ENCODE results near the gene TNFRSF19. TPM values are rescaled to one million over a fixed set of nuclear protein-coding genes. Genes with fewer than 3 reads are reported as not detected.

The TNFRSF19 gene
- total and polyA plus RNA-seq, 10 of the 15 experiments (the other 5 are each of a cell fraction or from before 2014, with no cell fraction given), result 16.4 to 46.2 (median 35.4) TPM

GRCh38 chr13:23631311-23632047 is 61.3 kb downstream of the TNFRSF19 start (continued):
- TF ChIP-seq CBX5 (IDR thresholded peaks at IDR 0.05; ENCODE audit: low read depth) (no peak), CEBPZ (IDR thresholded peaks at IDR 0.05; ENCODE audit: low read depth, low read length) (no peak), CBX3 (IDR thresholded peaks at IDR 0.05; ENCODE audit: borderline replicate concordance, low read depth) (no peak), TBL1XR1 (IDR thresholded peaks at IDR 0.05; ENCODE audit: low read depth, low read length) (no peak), SMAD5 (IDR thresholded peaks at IDR 0.05; ENCODE audit: low read depth) (no peak), HCFC1 (IDR thresholded peaks at IDR 0.05; ENCODE audit: low read length) (no peak), BHLHE40 (IDR thresholded peaks at IDR 0.05; ENCODE audit: borderline replicate concordance in 1 of 2, low read depth in 2 of 2, low read length in 1 of 2) (no peak), POLR2AphosphoS5 (IDR thresholded peaks at IDR 0.05; ENCODE audit: low read length) (no peak), SREBF2 (IDR thresholded peaks at IDR 0.05; ENCODE audit: low read length) (no peak), ZNF217 (IDR thresholded peaks at IDR 0.05) (no peak), RAD21 (IDR thresholded peaks at IDR 0.05; ENCODE audit: insufficient read depth, low read depth, low read length) (no peak), TCF3 (IDR thresholded peaks at IDR 0.05; ENCODE audit: borderline replicate concordance, insufficient read depth, low read depth, low read length) (no peak), IRF4 (IDR thresholded peaks at IDR 0.05; ENCODE audit: low read depth, low read length) (no peak), ZBED1 (IDR thresholded peaks at IDR 0.05; ENCODE audit: borderline replicate concordance) (no peak)

Data from GM12878 (cell line).